T-cell (primary cell): Measurements from ENCODE around the gene DAPK1. TPM values are rescaled to one million over a fixed set of nuclear protein-coding genes. Genes with fewer than 3 reads are reported as not detected.

Experiments
- ATAC-seq, 4 experiments: fragments of 200-7000 bp in 3 of 4; fragments of 150-1000 bp in 1 of 4; cut with Tn5 transposase; replicated peaks in 1 of 4; 1 replicate in 3 of 4; 2 replicates in 1 of 4; pipeline ENCODE4 v1.10.0; 2021; ENCODE audit warnings: moderate library complexity in 3 of 4, mild to moderate bottlenecking in 2 of 4, moderate number of reproducible peaks in 1 of 4
- CTCF ChIA-PET, 2 donors: fragments of 300-600 bp; sonication (Branson Sonifier 250); formaldehyde crosslinking; loops; one replicate each; lab custom pipeline; 2022; ENCODE audit warnings: antibody characterized with exemption in 2 of 2; lab: Charles Lee
- POLR2A ChIA-PET, 2 donors: fragments of 300-600 bp; sonication (Branson Sonifier 250); formaldehyde crosslinking; loops; one replicate each; lab custom pipeline; 2022; ENCODE audit warnings: antibody characterized with exemption in 2 of 2; lab: Charles Lee
- DNase-seq, 35 experiments: peaks; one replicate each; pipeline versions ENCODE4 v3.0.0 to v3.0.0-alpha.2; 2013 to 2023
- H3K27ac ChIP-seq: one replicate; pipeline ENCODE4 v1.5.1; 2013; ENCODE audit warnings: low read length
- H3K27me3 ChIP-seq, 2 experiments: replicated peaks in 1 of 2; 1 replicate in 1 of 2; 2 replicates in 1 of 2; pipeline versions ENCODE4 v1.6.1 to v1.7.0; 2013; ENCODE audit warnings: low read length in 1 of 2, mixed read lengths in 1 of 2; ENCODE audit not compliant: control insufficient read depth in 2 of 2, insufficient read depth in 2 of 2; ENCODE audit errors: extremely low read depth in 1 of 2
- H3K36me3 ChIP-seq, 2 donors: 1 replicate in 1 of 2; 2 replicates in 1 of 2; pipeline versions ENCODE4 v1.6.1 to v1.7.0; 2013; ENCODE audit warnings: low read length in 1 of 2; ENCODE audit not compliant: control insufficient read depth in 2 of 2, insufficient read depth in 1 of 2; ENCODE audit errors: extremely low read depth in 1 of 2
- H3K4me1 ChIP-seq, 2 experiments: 1 replicate in 1 of 2; 2 replicates in 1 of 2; pipeline versions ENCODE4 v1.6.1 to v1.7.0; 2013; ENCODE audit warnings: low read length in 2 of 2, mixed read lengths in 1 of 2; ENCODE audit not compliant: insufficient read depth in 2 of 2, control insufficient read depth in 1 of 2; ENCODE audit errors: extremely low read depth in 1 of 2
- H3K4me3 ChIP-seq, 2 donors: 1 replicate in 1 of 2; 2 replicates in 1 of 2; pipeline versions ENCODE4 v1.5.1 to v1.7.0; 2013; ENCODE audit warnings: mild to moderate bottlenecking in 2 of 2, low read length in 1 of 2, moderate library complexity in 1 of 2; ENCODE audit not compliant: control insufficient read depth in 1 of 2; ENCODE audit errors: extremely low read depth in 1 of 2
- H3K9me3 ChIP-seq: 2 replicates; pipeline ENCODE4 v1.7.0; 2013
- H3K27ac Mint-ChIP-seq, 2 donors: one replicate each; pipeline ENCODE4 v1.8.0; 2020 to 2021; ENCODE audit warnings: mild to moderate bottlenecking in 2 of 2, mixed read lengths in 2 of 2
- H3K27me3 Mint-ChIP-seq, 2 donors: one replicate each; pipeline ENCODE4 v1.8.0; 2021 to 2022; ENCODE audit warnings: mixed read lengths in 2 of 2
- H3K36me3 Mint-ChIP-seq: one replicate; pipeline ENCODE4 v1.8.0; 2021; ENCODE audit warnings: mixed read lengths
- H3K4me1 Mint-ChIP-seq, 3 donors: one replicate each; pipeline ENCODE4 v1.8.0; 2020 to 2022; ENCODE audit warnings: mixed read lengths in 3 of 3, mild to moderate bottlenecking in 1 of 3
- H3K4me3 Mint-ChIP-seq, 3 donors: one replicate each; pipeline ENCODE4 v1.8.0; 2020 to 2022; ENCODE audit warnings: mild to moderate bottlenecking in 3 of 3, mixed read lengths in 3 of 3, moderate library complexity in 3 of 3
- H3K9me3 Mint-ChIP-seq, 3 donors: one replicate each; pipeline ENCODE4 v1.8.0; 2020 to 2022; ENCODE audit warnings: mixed read lengths in 3 of 3
- WGBS: methylation state at CpG from one replicate; pipeline ENCODE4 v1.1.5; 2013; ENCODE audit warnings: missing lambda C conversion rate; ENCODE audit not compliant: insufficient coverage; 5-methylcytosine and 5-hydroxymethylcytosine counted together
- total RNA-seq, 35 experiments: library from RNA in 6 of 35; stranded (reverse) in 6 of 35; fragments of 120-200 nt in 1 of 35; gene quantifications; one replicate each; pipeline versions ENCODE4 v1.2.1 to v1.2.4 and lab custom pipeline; 2013 to 2026

Gene DAPK1
- total RNA-seq, 5 donors from 2014 or later (not counting 1 experiment from before 2014, with no cell fraction given): 1.7 to 4.2 (median 2.8) TPM

- H3K36me3 Mint-ChIP-seq: no peaks in the 10 kb centered on the region
- Histone ChIP-seq H3K27me3 (peaks cover 0 to 4% of the 10 kb centered on the region in 2 experiments), H3K4me3 (no peak overlapping the region), H3K36me3 (no peaks in the 10 kb centered on the region), H3K9me3 (no peaks in the 10 kb centered on the region), H3K27ac (no peak overlapping the region), H3K4me1 (no peaks in the 10 kb centered on the region)
- no peak overlapping the region for H3K4me3 Mint-ChIP-seq
- no peak for ATAC-seq
- H3K9me3 Mint-ChIP-seq: no peaks in the 10 kb centered on the region
- no peak overlapping the region for H3K27ac Mint-ChIP-seq
- H3K4me1 Mint-ChIP-seq: no peaks in the 10 kb centered on the region
- CTCF ChIA-PET: no interaction called here
- POLR2A ChIA-PET: no interaction called here
- WGBS: 79% methylated on average over 8 of the region's 13 CpGs
- no peak for DNase-seq
- H3K27me3 Mint-ChIP-seq: no peaks in the 10 kb centered on the region
Observed at GRCh38 chr9:87527211-87527916, 29.7 kb downstream of the DAPK1 start.

- Histone ChIP-seq H3K27me3 (peaks cover 0 to 3% of the 10 kb centered on the region in 2 experiments), H3K4me3 (no peak overlapping the region), H3K9me3 (no peaks in the 10 kb centered on the region), H3K4me1 (peaks cover 0 to 2% of the 10 kb centered on the region in 2 experiments), H3K27ac (no peak overlapping the region), H3K36me3 (no peaks in the 10 kb centered on the region)
- WGBS: no CpG with 5 or more reads among the region's 6 CpGs
- ATAC-seq (no peak), DNase-seq (no peak)
- ChIA-PET CTCF (no interaction called here), POLR2A (no interaction called here)
- Mint-ChIP-seq H3K36me3 (no peaks in the 10 kb centered on the region), H3K4me3 (no peak overlapping the region), H3K27me3 (no peaks in the 10 kb centered on the region), H3K27ac (no peak overlapping the region), H3K4me1 (no peaks in the 10 kb centered on the region), H3K9me3 (no peaks in the 10 kb centered on the region)
Observed at GRCh38 chr9:87528969-87529368, 31.3 kb downstream of the DAPK1 start.

GRCh38 chr9:87529671-87530070 is 32.0 kb downstream of the DAPK1 start:
- ATAC-seq (no peak), DNase-seq (no peak)
- ChIA-PET CTCF (no interaction called here), POLR2A (no interaction called here)
- Mint-ChIP-seq H3K9me3 (no peaks in the 10 kb centered on the region), H3K27ac (no peak overlapping the region), H3K36me3 (no peaks in the 10 kb centered on the region), H3K4me1 (no peaks in the 10 kb centered on the region), H3K27me3 (no peaks in the 10 kb centered on the region), H3K4me3 (no peak overlapping the region)
- Histone ChIP-seq H3K27ac (no peak overlapping the region), H3K4me3 (no peak overlapping the region), H3K4me1 (peaks cover 0 to 2% of the 10 kb centered on the region in 2 experiments), H3K9me3 (no peaks in the 10 kb centered on the region), H3K36me3 (no peaks in the 10 kb centered on the region), H3K27me3 (no peaks in the 10 kb centered on the region)
- WGBS: 86% methylated on average over 4 of the region's 7 CpGs

- Mint-ChIP-seq H3K27me3 (no peaks in the 10 kb centered on the region), H3K9me3 (no peaks in the 10 kb centered on the region), H3K4me3 (no peak overlapping the region), H3K4me1 (peaks cover 0 to under 1% (median under 1%) of the 10 kb centered on the region in 3 donors), H3K27ac (no peak overlapping the region), H3K36me3 (no peaks in the 10 kb centered on the region)
- H3K36me3 ChIP-seq: no peaks in the 10 kb centered on the region
- no peaks in the 10 kb centered on the region for H3K9me3 ChIP-seq
- H3K27me3 ChIP-seq: no peaks in the 10 kb centered on the region
- DNase-seq (no peak), ATAC-seq (no peak)
- ChIA-PET POLR2A (no interaction called here), CTCF (no interaction called here)
- H3K4me1 ChIP-seq: peaks cover 0 to 8% of the 10 kb centered on the region in 2 experiments
- H3K27ac ChIP-seq: no peak overlapping the region
- 80% methylated on average over 1 of the region's 4 CpGs for WGBS
- H3K4me3 ChIP-seq: no peak overlapping the region
Observed at GRCh38 chr9:87530716-87531115, 33.0 kb downstream of the DAPK1 start.

GRCh38 chr9:87531370-87532295 is 34.0 kb downstream of the DAPK1 start:
- Histone ChIP-seq H3K27me3 (no peaks in the 10 kb centered on the region), H3K4me1 (peaks cover 3 to 15% of the 10 kb centered on the region in 2 experiments), H3K4me3 (no peak overlapping the region), H3K9me3 (no peaks in the 10 kb centered on the region), H3K27ac (no peak overlapping the region), H3K36me3 (no peaks in the 10 kb centered on the region)
- ChIA-PET POLR2A (no interaction called here), CTCF (no interaction called here)
- Mint-ChIP-seq H3K4me1 (peaks cover 4 to 6% (median 6%) of the 10 kb centered on the region in 3 donors), H3K9me3 (no peaks in the 10 kb centered on the region), H3K4me3 (no peak overlapping the region), H3K27ac (no peak overlapping the region), H3K27me3 (no peaks in the 10 kb centered on the region), H3K36me3 (no peaks in the 10 kb centered on the region)
- ATAC-seq (no peak), DNase-seq (no peak)
- WGBS: 85% methylated on average over 3 of the region's 3 CpGs

- ChIA-PET POLR2A (no interaction called here), CTCF (no interaction called here)
- Mint-ChIP-seq H3K27ac (no peak overlapping the region), H3K4me1 (peaks cover 4 to 11% (median 6%) of the 10 kb centered on the region in 3 donors), H3K9me3 (no peaks in the 10 kb centered on the region), H3K27me3 (no peaks in the 10 kb centered on the region), H3K36me3 (no peaks in the 10 kb centered on the region), H3K4me3 (no peak overlapping the region)
- Histone ChIP-seq H3K4me3 (no peak overlapping the region), H3K9me3 (no peaks in the 10 kb centered on the region), H3K27ac (no peak overlapping the region), H3K27me3 (no peaks in the 10 kb centered on the region), H3K4me1 (peaks cover 3 to 17% of the 10 kb centered on the region in 2 experiments), H3K36me3 (no peaks in the 10 kb centered on the region)
- no peak for DNase-seq
- no peak for ATAC-seq
- WGBS: no CpG with 5 or more reads among the region's 2 CpGs
Observed at GRCh38 chr9:87533271-87533670, 35.6 kb downstream of the DAPK1 start.
